OCI-LY1 (cell line): ENCODE results near the gene UGT1A5.

ENCODE experiments used
- H2AFZ ChIP-seq: fragments of 200-600 bp; sonication (generic), shearing (Covaris generic); 2 replicates; pipeline ENCODE4 v1.6.0; 2014; ENCODE audit warnings: antibody characterized with exemption, mild to moderate bottlenecking, low read length
- H3F3A ChIP-seq: fragments of 200-600 bp; sonication (generic), shearing (Covaris generic); 2 replicates; pipeline ENCODE4 v1.6.0; 2014; ENCODE audit warnings: mild to moderate bottlenecking, antibody characterized with exemption, low read length, moderate library complexity; ENCODE audit not compliant: insufficient read depth
- H3K27ac ChIP-seq: fragments of 200-600 bp; sonication (generic); 2 replicates; pipeline ENCODE4 v1.5.1; 2014; ENCODE audit warnings: low read length, mixed run types, mild to moderate bottlenecking, low read depth; ENCODE audit not compliant: poor library complexity, severe bottlenecking
- H3K27me3 ChIP-seq: fragments of 200-600 bp; sonication (generic); 2 replicates; pipeline ENCODE4 v1.6.0; 2014; ENCODE audit warnings: antibody characterized with exemption, mild to moderate bottlenecking, low read length, moderate library complexity; ENCODE audit not compliant: insufficient read depth
- H3K36me3 ChIP-seq: fragments of 200-600 bp; sonication (generic); 2 replicates; pipeline ENCODE4 v1.6.1; 2014; ENCODE audit warnings: mild to moderate bottlenecking, antibody characterized with exemption, low read length, moderate library complexity, mixed read lengths; ENCODE audit not compliant: insufficient read depth
- H3K4me1 ChIP-seq: fragments of 200-600 bp; sonication (generic); 2 replicates; pipeline ENCODE4 v1.5.1; 2014; ENCODE audit warnings: mild to moderate bottlenecking, low read length, moderate library complexity; ENCODE audit not compliant: insufficient read depth, severe bottlenecking
- H3K4me2 ChIP-seq: fragments of 200-600 bp; sonication (generic), shearing (Covaris generic); 2 replicates; pipeline ENCODE4 v1.6.1; 2014; ENCODE audit warnings: low read length
- H3K4me3 ChIP-seq: fragments of 200-600 bp; sonication (generic); 2 replicates; pipeline ENCODE4 v1.5.1; 2014; ENCODE audit warnings: low read length, low read depth, mild to moderate bottlenecking, mixed read lengths; ENCODE audit not compliant: poor library complexity, severe bottlenecking
- H3K79me2 ChIP-seq: fragments of 200-600 bp; shearing (Covaris generic); 2 replicates; pipeline ENCODE4 v1.6.1; 2016; ENCODE audit warnings: mixed run types, low read length, mixed read lengths; ENCODE audit not compliant: insufficient read depth
- H3K9ac ChIP-seq: fragments of 200-600 bp; sonication (generic), shearing (Covaris generic); 2 replicates; pipeline ENCODE4 v1.6.1; 2014; ENCODE audit warnings: mild to moderate bottlenecking, low read length, mixed read lengths
- H3K9me2 ChIP-seq: fragments of 200-600 bp; sonication (generic), shearing (Covaris generic); 2 replicates; pipeline ENCODE4 v1.6.1; 2014; ENCODE audit warnings: low read depth, mild to moderate bottlenecking, low read length, mixed read lengths
- H3K9me3 ChIP-seq: fragments of 200-600 bp; shearing (Covaris generic); 2 replicates; pipeline ENCODE4 v1.6.1; 2014; ENCODE audit warnings: low read length, mixed read lengths
- H4K20me1 ChIP-seq: fragments of 200-600 bp; sonication (generic), shearing (Covaris generic); 2 replicates; pipeline ENCODE4 v1.6.0; 2016; ENCODE audit warnings: mild to moderate bottlenecking, low read length; ENCODE audit not compliant: insufficient read depth
- CTCF ChIP-seq: fragments of 200-600 bp; sonication (generic), shearing (Covaris generic); IDR thresholded peaks from 2 replicates; pipeline ENCODE4 v1.5.1; 2017; ENCODE audit warnings: mild to moderate bottlenecking, antibody characterized with exemption, low read length, moderate library complexity, mixed read lengths
- EZH2 ChIP-seq: fragments of 200-600 bp; sonication (generic), shearing (Covaris generic); IDR thresholded peaks from 2 replicates; pipeline ENCODE4 v1.8.0; 2017; ENCODE audit warnings: borderline replicate concordance, mixed run types, mild to moderate bottlenecking, antibody characterized with exemption, low read length, moderate library complexity, mixed read lengths

The UGT1A5 gene

GRCh38 chr2:233674314-233674713 is 38.4 kb upstream of the UGT1A5 start:
- no peaks in the 10 kb centered on the region for H3K79me2 ChIP-seq

GRCh38 chr2:233674995-233675394 is 37.7 kb upstream of the UGT1A5 start:
- H3K4me2 ChIP-seq, result no peak overlapping the region
- no peak overlapping the region for H3K9ac ChIP-seq
- H3K4me3 ChIP-seq, result no peak overlapping the region
- no peak overlapping the region for H2AFZ ChIP-seq
- no peak overlapping the region for H3K27ac ChIP-seq
- no peaks in the 10 kb centered on the region for H3F3A ChIP-seq
- no peaks in the 10 kb centered on the region for H3K9me3 ChIP-seq
- no peaks in the 10 kb centered on the region for H3K4me1 ChIP-seq
- H4K20me1 ChIP-seq, result no peaks in the 10 kb centered on the region
- no peaks in the 10 kb centered on the region for H3K79me2 ChIP-seq
- H3K9me2 ChIP-seq, result no peaks in the 10 kb centered on the region
- H3K36me3 ChIP-seq, result no peaks in the 10 kb centered on the region
- no peaks in the 10 kb centered on the region; the same call in 1 of the 2 replicates for H3K27me3 ChIP-seq
- no peak for TF ChIP-seq CTCF
- no peak for TF ChIP-seq EZH2

More at GRCh38 chr2:233674314-233674713, 38.4 kb upstream of the UGT1A5 start:
- no peaks in the 10 kb centered on the region for H3K9me2 ChIP-seq
- no peaks in the 10 kb centered on the region for H3K9me3 ChIP-seq
- H3K4me1 ChIP-seq, result no peaks in the 10 kb centered on the region
- no peak overlapping the region for H3K4me2 ChIP-seq
- H3K9ac ChIP-seq, result no peak overlapping the region
- no peaks in the 10 kb centered on the region for H3K36me3 ChIP-seq
- H3K4me3 ChIP-seq, result no peak overlapping the region
- no peaks in the 10 kb centered on the region for H4K20me1 ChIP-seq
- H3K27ac ChIP-seq, result no peak overlapping the region
- H3K27me3 ChIP-seq, result no peaks in the 10 kb centered on the region; the same call in 1 of the 2 replicates
- no peak overlapping the region for H2AFZ ChIP-seq
- no peaks in the 10 kb centered on the region for H3F3A ChIP-seq
- TF ChIP-seq EZH2 (no peak), CTCF (peak; percentile 27; the same call in 1 of the 2 replicates)

- Histone ChIP-seq H2AFZ (no peak overlapping the region), H3F3A (no peaks in the 10 kb centered on the region), H3K27me3 (no peaks in the 10 kb centered on the region; the same call in 1 of the 2 replicates), H3K9me3 (no peaks in the 10 kb centered on the region), H3K9ac (no peak overlapping the region), H3K79me2 (no peaks in the 10 kb centered on the region), H3K27ac (no peak overlapping the region), H3K36me3 (no peaks in the 10 kb centered on the region), H3K4me1 (no peaks in the 10 kb centered on the region), H3K4me2 (no peak overlapping the region), H4K20me1 (no peaks in the 10 kb centered on the region), H3K4me3 (no peak overlapping the region), H3K9me2 (no peaks in the 10 kb centered on the region)
- TF ChIP-seq EZH2, result no peak
Measured at GRCh38 chr2:233676046-233676445, 36.7 kb upstream of the UGT1A5 start.

- no peak overlapping the region for H3K4me3 ChIP-seq
Measured at GRCh38 chr2:233679196-233679595, 33.5 kb upstream of the UGT1A5 start.

More at GRCh38 chr2:233679196-233679595, 33.5 kb upstream of the UGT1A5 start:
- H3F3A ChIP-seq, result no peaks in the 10 kb centered on the region
- H3K79me2 ChIP-seq, result no peaks in the 10 kb centered on the region
- H3K36me3 ChIP-seq, result no peaks in the 10 kb centered on the region
- H4K20me1 ChIP-seq, result no peaks in the 10 kb centered on the region
- H2AFZ ChIP-seq, result no peak overlapping the region
- H3K9ac ChIP-seq, result no peak overlapping the region
- no peaks in the 10 kb centered on the region for H3K9me3 ChIP-seq
- no peaks in the 10 kb centered on the region for H3K4me1 ChIP-seq
- TF ChIP-seq EZH2, result no peak
- no peak for TF ChIP-seq CTCF
- no peak overlapping the region for H3K4me2 ChIP-seq
- H3K27me3 ChIP-seq, result no peaks in the 10 kb centered on the region
- H3K27ac ChIP-seq, result no peak overlapping the region
- H3K9me2 ChIP-seq, result no peaks in the 10 kb centered on the region; the same call in 1 of the 2 replicates
